Tibial nerve (tissue), 4 donors: ENCODE results near the gene PECR. TPM values are rescaled to one million over a fixed set of nuclear protein-coding genes. Genes with fewer than 3 reads are reported as not detected.

ENCODE experiments used
- DNase-seq, 2 donors: peaks; one replicate each; pipeline ENCODE4 v3.0.0-alpha.2; 2019; ENCODE audit warnings: low spot score in 2 of 2
- H3K27ac ChIP-seq, 4 donors: fragments of 200-600 bp; sonication (generic) in 3 of 4; one replicate each; pipeline ENCODE4 v1.5.1; 2017 to 2019; ENCODE audit warnings: mild to moderate bottlenecking in 1 of 4
- H3K27me3 ChIP-seq, 2 donors: fragments of 200-600 bp; sonication (generic) in 1 of 2; one replicate each; pipeline versions ENCODE4 v1.5.1 to v1.6.0; 2017 to 2019
- H3K36me3 ChIP-seq, 3 donors: fragments of 200-600 bp; sonication (generic); one replicate each; pipeline ENCODE4 v1.5.1; 2018 to 2019
- H3K4me1 ChIP-seq, 4 donors: fragments of 200-600 bp; sonication (generic) in 3 of 4; one replicate each; pipeline ENCODE4 v1.5.1; 2017 to 2019
- H3K4me3 ChIP-seq, 4 donors: fragments of 200-600 bp; sonication (generic) in 3 of 4; one replicate each; pipeline ENCODE4 v1.5.1; 2017 to 2019; ENCODE audit warnings: mild to moderate bottlenecking in 1 of 4, moderate library complexity in 1 of 4
- H3K9me3 ChIP-seq, 4 donors: fragments of 200-600 bp; sonication (generic) in 3 of 4; one replicate each; pipeline ENCODE4 v1.5.1; 2017 to 2019
- CTCF ChIP-seq, 5 experiments: fragments of 200-600 bp in 3 of 5; fragments of 450-650 bp in 2 of 5; sonication (generic) in 3 of 5; IDR thresholded peaks; one replicate each; pipeline ENCODE4 v1.5.1; 2016 to 2019; ENCODE audit warnings: antibody characterized with exemption in 5 of 5, mild to moderate bottlenecking in 3 of 5, moderate library complexity in 2 of 5
- EP300 ChIP-seq, 2 donors: sonication (generic); formaldehyde crosslinking; IDR thresholded peaks; one replicate each; pipeline ENCODE4 v1.6.1; 2017; ENCODE audit warnings: antibody characterized with exemption in 2 of 2, mild to moderate bottlenecking in 1 of 2
- POLR2A ChIP-seq, 2 donors: fragments of 450-650 bp; IDR thresholded peaks; one replicate each; pipeline ENCODE4 v1.6.1; 2017; ENCODE audit warnings: antibody characterized with exemption in 2 of 2, mild to moderate bottlenecking in 2 of 2, moderate library complexity in 2 of 2
- WGBS, 2 donors: methylation state at CpG; one replicate each; pipeline ENCODE4 v1.1.5; 2018; 5-methylcytosine and 5-hydroxymethylcytosine counted together
- total RNA-seq, 4 donors: library from RNA; depleted of rRNA; stranded (reverse); fragments of >200 nt; gene quantifications; one replicate each; pipeline ENCODE4 v1.1.0, GENCODE V29; 2016

The PECR gene
- total RNA-seq, 4 donors from 2014 or later = 12.7 to 18.8 (median 16.0) TPM

- no peak overlapping the region for H3K4me3 ChIP-seq
- H3K4me1 ChIP-seq = peaks cover 0 to 57% (median 19%) of the 10 kb centered on the region in 4 donors
- 44 to 51% methylated on average over 2 of the region's 2 CpGs for WGBS, 2 donors
- peaks cover 0 to 77% (median 14%) of the 10 kb centered on the region in 3 donors for H3K36me3 ChIP-seq
- no peak for TF ChIP-seq EP300 (IDR thresholded peaks at IDR 0.05)
- TF ChIP-seq POLR2A (IDR thresholded peaks at IDR 0.05) = no peak
- TF ChIP-seq CTCF (IDR thresholded peaks at IDR 0.05) = no peak
- no peaks in the 10 kb centered on the region for H3K9me3 ChIP-seq
- H3K27me3 ChIP-seq = no peaks in the 10 kb centered on the region
- H3K27ac ChIP-seq = peak overlapping the region in 1 of 4 donors; percentile 69
- DNase-seq = no peak
Measured at GRCh38 chr2:216119146-216119545, 37.5 kb upstream of the PECR start.

DNA sequence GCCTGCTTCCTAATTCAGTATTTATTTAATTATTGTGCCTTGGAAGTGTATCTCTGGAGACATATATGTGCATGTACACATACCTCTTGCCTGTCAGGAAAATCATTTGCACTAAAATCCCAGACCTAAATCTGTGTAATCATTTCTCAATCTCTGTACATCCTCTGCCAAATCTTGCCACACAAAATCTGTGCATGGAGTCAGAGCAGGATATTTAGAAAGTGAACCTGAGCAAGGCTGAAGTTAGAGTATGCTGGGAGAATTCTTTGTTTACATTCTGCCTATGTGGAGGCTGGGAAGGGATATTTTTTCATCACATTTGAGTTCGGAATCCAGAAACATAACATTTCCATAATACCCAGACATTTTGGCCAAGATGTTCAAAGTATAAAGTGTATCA, 36.9 kb upstream of the PECR start:
- DNase-seq = no peak
- Histone ChIP-seq H3K36me3 (peaks cover 0 to 77% (median 9%) of the 10 kb centered on the region in 3 donors), H3K4me1 (peaks cover 0 to 64% (median 19%) of the 10 kb centered on the region in 4 donors), H3K27me3 (no peaks in the 10 kb centered on the region), H3K9me3 (no peaks in the 10 kb centered on the region), H3K27ac (peak overlapping the region in 1 of 4 donors; percentile 69), H3K4me3 (no peak overlapping the region)
- TF ChIP-seq CTCF (IDR thresholded peaks at IDR 0.05) (no peak), POLR2A (IDR thresholded peaks at IDR 0.05) (no peak), EP300 (IDR thresholded peaks at IDR 0.05) (no peak)
- 54 to 58% methylated on average over 1 of the region's 1 CpG for WGBS, 2 donors

- Histone ChIP-seq H3K36me3 (peaks cover 0 to 77% (median 1%) of the 10 kb centered on the region in 3 donors), H3K27ac (peak overlapping the region in 1 of 4 donors; percentile 69), H3K27me3 (no peaks in the 10 kb centered on the region), H3K4me3 (no peak overlapping the region), H3K9me3 (no peaks in the 10 kb centered on the region), H3K4me1 (peaks cover 0 to 71% (median 19%) of the 10 kb centered on the region in 4 donors)
- no peak for DNase-seq
- TF ChIP-seq POLR2A (IDR thresholded peaks at IDR 0.05) (no peak), EP300 (IDR thresholded peaks at IDR 0.05) (no peak), CTCF (IDR thresholded peaks at IDR 0.05) (no peak)
- 76% methylated on average over 4 of the region's 4 CpGs for WGBS, 2 donors
Measured at GRCh38 chr2:216117561-216118340, 36.1 kb upstream of the PECR start.

DNA sequence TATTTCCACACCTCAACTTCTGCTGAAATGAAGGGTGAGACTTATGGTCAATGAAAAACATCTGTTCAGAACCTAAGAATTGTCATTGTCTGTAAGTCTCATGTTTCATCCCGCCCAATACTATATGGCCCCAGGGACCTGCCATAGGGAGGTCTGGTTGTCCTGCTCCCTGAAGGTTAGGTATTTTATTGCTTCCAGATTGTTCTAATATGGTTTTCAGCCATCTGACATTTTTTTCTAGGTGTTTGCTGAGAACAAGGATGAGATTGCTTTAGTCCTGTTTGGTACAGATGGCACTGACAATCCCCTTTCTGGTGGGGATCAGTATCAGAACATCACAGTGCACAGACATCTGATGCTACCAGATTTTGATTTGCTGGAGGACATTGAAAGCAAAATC, 34.8 kb upstream of the PECR start:
- H3K4me1 ChIP-seq = peaks cover 0 to 83% (median 19%) of the 10 kb centered on the region in 4 donors
- DNase-seq = no peak
- H3K27ac ChIP-seq = no peak overlapping the region
- WGBS, 2 donors = 76 to 85% methylated on average over 1 of the region's 1 CpG
- no peak for TF ChIP-seq EP300 (IDR thresholded peaks at IDR 0.05)
- no peak for TF ChIP-seq CTCF (IDR thresholded peaks at IDR 0.05)
- no peak for TF ChIP-seq POLR2A (IDR thresholded peaks at IDR 0.05)
- peaks cover 0 to 71% (median 0%) of the 10 kb centered on the region in 3 donors for H3K36me3 ChIP-seq
- no peak overlapping the region for H3K4me3 ChIP-seq
- H3K9me3 ChIP-seq = no peaks in the 10 kb centered on the region
- H3K27me3 ChIP-seq = no peaks in the 10 kb centered on the region
